Endothelial cell of umbilical vein (primary cell): Measurements from ENCODE around the gene TTLL11. TPM values are rescaled to one million over a fixed set of nuclear protein-coding genes. Genes with fewer than 3 reads are reported as not detected.

Source experiments
- BruUV-seq: library from RNA; stranded (reverse); fragments of 400-500 nt; replicated peaks from 2 replicates; lab custom pipeline; 2021; lab: Mats Ljungman, UMichigan
- CTCF ChIA-PET: fragments of 300-600, 350-600 bp; sonication (Branson Sonifier 250); formaldehyde crosslinking; loops from one replicate; lab custom pipeline; 2021; ENCODE audit warnings: antibody characterized with exemption, inconsistent platforms; lab: Charles Lee
- POLR2A ChIA-PET: fragments of 300-600, 350-600 bp; sonication (Branson Sonifier 250); formaldehyde crosslinking; loops from one replicate; lab custom pipeline; 2021; ENCODE audit warnings: antibody characterized with exemption, inconsistent platforms; lab: Charles Lee
- DNase-seq: peaks from one replicate; pipeline ENCODE4 v3.0.0-alpha.2; 2011; ENCODE audit warnings: low read depth, low spot score
- FAIRE-seq: peaks from 2 replicates; lab custom pipeline; 2011; peaks lifted over from hg19 to GRCh38; lab: Jason Lieb, UNC
- H2AFZ ChIP-seq: 2 replicates; pipeline ENCODE4 v1.6.0; 2012; ENCODE audit warnings: low read depth, low read length, control low read depth, inconsistent platforms
- H3K27ac ChIP-seq: 2 replicates; pipeline ENCODE4 v1.5.1; 2011; ENCODE audit warnings: low read depth, mild to moderate bottlenecking, control low read depth, low read length, moderate library complexity; ENCODE audit not compliant: insufficient read depth
- H3K27me3 ChIP-seq, 2 experiments: 2 replicates each; pipeline versions ENCODE4 v1.6.0 to v1.6.1; 2011; ENCODE audit warnings: low read length in 2 of 2, mixed read lengths in 1 of 2; ENCODE audit not compliant: control insufficient read depth in 2 of 2, insufficient read depth in 2 of 2
- H3K36me3 ChIP-seq, 2 experiments: 2 replicates in 1 of 2; 3 replicates in 1 of 2; pipeline ENCODE4 v1.5.1; 2011; ENCODE audit warnings: low read length in 2 of 2, mild to moderate bottlenecking in 1 of 2, moderate library complexity in 1 of 2; ENCODE audit not compliant: control insufficient read depth in 2 of 2, insufficient read depth in 2 of 2; ENCODE audit errors: extremely low read depth in 1 of 2
- H3K4me1 ChIP-seq: 3 replicates; pipeline ENCODE4 v1.5.1; 2011; ENCODE audit warnings: mild to moderate bottlenecking, low read length; ENCODE audit not compliant: control insufficient read depth, insufficient read depth; ENCODE audit errors: extremely low read depth
- H3K4me2 ChIP-seq: 2 replicates; pipeline ENCODE4 v1.6.1; 2011; ENCODE audit warnings: low read length, control low read depth, mixed read lengths; ENCODE audit not compliant: insufficient read depth
- H3K4me3 ChIP-seq, 3 experiments: fragments of 200-600 bp in 1 of 3; sonication (generic), shearing (Covaris generic) in 1 of 3; replicated peaks in 1 of 3; 2 replicates each; pipeline ENCODE4 v1.5.1; 2011 to 2016; ENCODE audit warnings: control low read depth in 3 of 3, low read length in 3 of 3, mild to moderate bottlenecking in 2 of 3, inconsistent platforms in 1 of 3, low read depth in 1 of 3, moderate library complexity in 1 of 3; ENCODE audit not compliant: insufficient read depth in 1 of 3
- H3K79me2 ChIP-seq: 2 replicates; pipeline ENCODE4 v1.6.0; 2012; ENCODE audit warnings: low read length, inconsistent platforms; ENCODE audit not compliant: control insufficient read depth, insufficient read depth
- H3K9ac ChIP-seq: replicated peaks from 2 replicates; pipeline ENCODE3; 2011; ENCODE audit warnings: low read length, control low read depth; ENCODE audit not compliant: insufficient read depth; ENCODE audit errors: extremely low read depth
- H3K9me1 ChIP-seq: replicated peaks from 3 replicates; pipeline ENCODE4 v1.6.0; 2011; ENCODE audit warnings: mild to moderate bottlenecking, low read length; ENCODE audit not compliant: control insufficient read depth, insufficient read depth; ENCODE audit errors: extremely low read depth
- H3K9me3 ChIP-seq: replicated peaks from 2 replicates; pipeline ENCODE4 v1.5.1; 2012; ENCODE audit warnings: low read length, inconsistent platforms; ENCODE audit not compliant: control insufficient read depth, insufficient read depth
- H4K20me1 ChIP-seq: replicated peaks from 2 replicates; pipeline ENCODE3; 2011; ENCODE audit warnings: mild to moderate bottlenecking, low read length; ENCODE audit not compliant: control insufficient read depth, insufficient read depth; ENCODE audit errors: extremely low read depth
- EZH2 ChIP-seq: IDR thresholded peaks from 2 replicates; pipeline ENCODE4 v1.6.1; 2012; ENCODE audit warnings: borderline replicate concordance, low read depth, mild to moderate bottlenecking, moderate library complexity, low read length, inconsistent platforms; ENCODE audit not compliant: severe bottlenecking
- FOS ChIP-seq: IDR thresholded peaks from 2 replicates; pipeline ENCODE4 v1.6.1; 2011; ENCODE audit warnings: mild to moderate bottlenecking, low read length, moderate library complexity, borderline replicate concordance; ENCODE audit not compliant: insufficient read depth
- GATA2 ChIP-seq: IDR thresholded peaks from 2 replicates; pipeline ENCODE4 v1.7.0; 2011; ENCODE audit warnings: low read depth, mild to moderate bottlenecking, moderate library complexity, mixed read lengths, low read length; ENCODE audit not compliant: insufficient read length, insufficient read depth
- JUN ChIP-seq: IDR thresholded peaks from 2 replicates; pipeline ENCODE4 v1.6.1; 2011; ENCODE audit warnings: borderline replicate concordance, low read depth; ENCODE audit not compliant: insufficient read length, insufficient read depth
- MAX ChIP-seq: IDR thresholded peaks from 2 replicates; pipeline ENCODE4 v1.6.1; 2011; ENCODE audit not compliant: insufficient read depth, insufficient read length
- MYC ChIP-seq: IDR thresholded peaks from one replicate; pipeline ENCODE4 v1.6.1; 2011; ENCODE audit warnings: mild to moderate bottlenecking, low read depth, low read length
- POLR2A ChIP-seq: IDR thresholded peaks from 2 replicates; pipeline ENCODE4 v1.6.1; 2012; ENCODE audit warnings: low read depth, mild to moderate bottlenecking, control low read depth, low read length
- POLR2AphosphoS5 ChIP-seq: IDR thresholded peaks from 2 replicates; pipeline ENCODE4 v1.6.1; 2012; ENCODE audit warnings: low read depth, mild to moderate bottlenecking, control low read depth, low read length, moderate library complexity; ENCODE audit not compliant: insufficient read depth
- dilution Hi-C: fragments of 300-500 bp; cut with MboI; formaldehyde crosslinking; loops from one replicate; pipeline ENCODE4 v1.15.0; 2019; ENCODE audit warnings: low sequenced_read_pairs; ENCODE audit not compliant: extremely low pct_ligation_motif_present
- intact Hi-C: fragments of 100-400 bp; cut with micrococcal nuclease; formaldehyde crosslinking; loops from one replicate; pipeline ENCODE4 v1.10.0; 2022
- polyA plus RNA-seq, 4 experiments: library from polyadenylated mRNA; depleted of rRNA in 3 of 4; stranded (reverse) in 3 of 4; unstranded in 1 of 4; fragments of >200 nt; gene quantifications; 2 replicates each; pipeline versions ENCODE4 v1.2.1 to v1.2.3, GENCODE V29; 2011 to 2012; ENCODE audit warnings: missing spikeins in 1 of 4
- total RNA-seq: library from RNA; stranded (reverse); gene quantifications from 2 replicates; pipeline ENCODE4 v1.2.3, GENCODE V29; 2021
- TF ChIP-seq, protein P1 (sequence below), 2 donors: IDR thresholded peaks; 1 replicate in 1 of 2; 2 replicates in 1 of 2; pipeline ENCODE4 v1.5.1; 2011; ENCODE audit warnings: low read length in 2 of 2, mild to moderate bottlenecking in 2 of 2, moderate library complexity in 2 of 2, control low read depth in 1 of 2, inconsistent platforms in 1 of 2, low read depth in 1 of 2; ENCODE audit not compliant: insufficient read depth in 1 of 2; ENCODE audit errors: extremely low read depth in 1 of 2

The TTLL11 gene
- total and polyA plus RNA-seq, 2 donors (not counting 3 experiments of a cell fraction or from before 2014, with no cell fraction given) = 4.9 to 5.1 TPM

GRCh38 chr9:121780177-121781040 is 312.7 kb downstream of the TTLL11 start:
- intact Hi-C loops = no loop called here
- H3K36me3 ChIP-seq = peaks cover 0 to 46% of the 10 kb centered on the region in 2 experiments
- no peak overlapping the region for H3K9ac ChIP-seq
- H4K20me1 ChIP-seq = no peaks in the 10 kb centered on the region
- ChIA-PET POLR2A (no interaction called here), CTCF (no interaction called here)
- TF ChIP-seq MYC (no peak), EZH2 (no peak), FOS (no peak), JUN (no peak), GATA2 (no peak), POLR2AphosphoS5 (no peak), MAX (no peak), POLR2A (no peak)
- TF ChIP-seq, protein P1, sequence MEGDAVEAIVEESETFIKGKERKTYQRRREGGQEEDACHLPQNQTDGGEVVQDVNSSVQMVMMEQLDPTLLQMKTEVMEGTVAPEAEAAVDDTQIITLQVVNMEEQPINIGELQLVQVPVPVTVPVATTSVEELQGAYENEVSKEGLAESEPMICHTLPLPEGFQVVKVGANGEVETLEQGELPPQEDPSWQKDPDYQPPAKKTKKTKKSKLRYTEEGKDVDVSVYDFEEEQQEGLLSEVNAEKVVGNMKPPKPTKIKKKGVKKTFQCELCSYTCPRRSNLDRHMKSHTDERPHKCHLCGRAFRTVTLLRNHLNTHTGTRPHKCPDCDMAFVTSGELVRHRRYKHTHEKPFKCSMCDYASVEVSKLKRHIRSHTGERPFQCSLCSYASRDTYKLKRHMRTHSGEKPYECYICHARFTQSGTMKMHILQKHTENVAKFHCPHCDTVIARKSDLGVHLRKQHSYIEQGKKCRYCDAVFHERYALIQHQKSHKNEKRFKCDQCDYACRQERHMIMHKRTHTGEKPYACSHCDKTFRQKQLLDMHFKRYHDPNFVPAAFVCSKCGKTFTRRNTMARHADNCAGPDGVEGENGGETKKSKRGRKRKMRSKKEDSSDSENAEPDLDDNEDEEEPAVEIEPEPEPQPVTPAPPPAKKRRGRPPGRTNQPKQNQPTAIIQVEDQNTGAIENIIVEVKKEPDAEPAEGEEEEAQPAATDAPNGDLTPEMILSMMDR (IDR thresholded peaks at IDR 0.05; ENCODE audit: extremely low read depth in 1 of 2, insufficient read depth in 1 of 2, low read depth in 1 of 2, low read length in 2 of 2) = no peak
- BruUV-seq = no TSS peak
- FAIRE-seq (no peak), DNase-seq (no peak)
- H3K9me1 ChIP-seq = no peaks in the 10 kb centered on the region
- H3K9me3 ChIP-seq = no peaks in the 10 kb centered on the region
- no peaks in the 10 kb centered on the region for H3K27me3 ChIP-seq
- dilution Hi-C loops = no loop called here
- H3K4me2 ChIP-seq = no peak overlapping the region
- H3K27ac ChIP-seq = no peak overlapping the region
- H3K79me2 ChIP-seq = no peaks in the 10 kb centered on the region
- peaks cover 4% of the 10 kb centered on the region for H3K4me1 ChIP-seq
- no peak overlapping the region for H2AFZ ChIP-seq
- H3K4me3 ChIP-seq = no peak overlapping the region
